ENCODE data around the gene ZDHHC11B.

Gene ZDHHC11B

GRCh38 chr5:761854-762710 lies 22.4 kb downstream of the ZDHHC11B start:
- H3K4ac ChIP-seq (ENCODE audit: low read length): peak overlapping the region; percentile 94
- H3K4me1 ChIP-seq (ENCODE audit: control insufficient read depth in 2 of 2, insufficient read depth in 1 of 2, low read depth in 1 of 2, low read length in 2 of 2): peaks cover 23 to 24% of the 10 kb centered on the region in 2 donors

GRCh38 chr5:761059-761771 lies 23.3 kb downstream of the ZDHHC11B start:
- Histone ChIP-seq H3K14ac (ENCODE audit: low read length) (peak overlapping the region; percentile 98), H3K4ac (ENCODE audit: low read length) (peak overlapping the region; percentile 94), H2BK15ac (ENCODE audit: low read length) (peak overlapping the region; percentile 79), H4K8ac (ENCODE audit: low read depth, low read length) (no peak overlapping the region), H3K4me2 (ENCODE audit: insufficient read depth, low read length, poor library complexity, severe bottlenecking) (no peak overlapping the region), H3K23ac (ENCODE audit: low read depth, low read length, poor library complexity) (peak overlapping the region; percentile 90), H2BK120ac (ENCODE audit: low read depth, low read length) (peak overlapping the region; percentile 98), H3K36me3 (replicated peaks in 1 of 2; ENCODE audit: control insufficient read depth in 2 of 2, insufficient read depth in 2 of 2, low read length in 2 of 2) (peaks cover 0 to 12% of the 10 kb centered on the region in 2 donors), H3K4me3 (ENCODE audit: low read length in 2 of 2) (no peak overlapping the region), H3K79me1 (ENCODE audit: low read depth, low read length) (peaks cover 6% of the 10 kb centered on the region), H2AFZ (ENCODE audit: low read length) (no peak overlapping the region), H3K4me1 (ENCODE audit: control insufficient read depth in 2 of 2, insufficient read depth in 1 of 2, low read depth in 1 of 2, low read length in 2 of 2) (peaks cover 27 to 30% of the 10 kb centered on the region in 2 donors), H4K91ac (ENCODE audit: low read depth, low read length, poor library complexity) (no peak overlapping the region), H3K18ac (ENCODE audit: low read length) (peak overlapping the region; percentile 91), H3K27ac (replicated peaks; ENCODE audit: low read length) (no peak overlapping the region), H3K9me3 (replicated peaks in 1 of 2; ENCODE audit: control insufficient read depth in 2 of 2, insufficient read depth in 1 of 2, low read depth in 1 of 2, low read length in 2 of 2) (peaks cover 5 to 12% of the 10 kb centered on the region in 2 donors), H3K27me3 (ENCODE audit: control insufficient read depth in 3 of 3, insufficient read depth in 3 of 3, low read depth in 1 of 3, low read length in 3 of 3) (no peaks in the 10 kb centered on the region), H2BK5ac (ENCODE audit: low read length) (peak overlapping the region; percentile 41), H3K9ac (ENCODE audit: low read depth, low read length, poor library complexity) (peak overlapping the region; percentile 70), H2AK5ac (ENCODE audit: low read depth, low read length) (peak overlapping the region; percentile 94), H2BK12ac (ENCODE audit: low read length) (peak overlapping the region; percentile 98)
- no peak for DNase-seq (ENCODE audit: low spot score)
- WGBS, 2 donors (ENCODE audit: extremely low coverage in 2 of 2, insufficient read length in 2 of 2, insufficient replicate concordance in 1 of 2): no CpG with 5 or more reads among the region's 15 CpGs

More at GRCh38 chr5:761854-762710, 22.4 kb downstream of the ZDHHC11B start:
- Histone ChIP-seq H2BK120ac (ENCODE audit: low read depth, low read length) (peak overlapping the region; percentile 98), H3K27ac (replicated peaks; ENCODE audit: low read length) (no peak overlapping the region), H2AFZ (ENCODE audit: low read length) (no peak overlapping the region), H3K4me2 (ENCODE audit: insufficient read depth, low read length, poor library complexity, severe bottlenecking) (no peak overlapping the region), H2BK15ac (ENCODE audit: low read length) (peak overlapping the region; percentile 79), H3K9ac (ENCODE audit: low read depth, low read length, poor library complexity) (no peak overlapping the region), H3K9me3 (replicated peaks in 1 of 2; ENCODE audit: control insufficient read depth in 2 of 2, insufficient read depth in 1 of 2, low read depth in 1 of 2, low read length in 2 of 2) (peaks cover 5 to 16% of the 10 kb centered on the region in 2 donors), H3K4me3 (ENCODE audit: low read length in 2 of 2) (no peak overlapping the region), H4K8ac (ENCODE audit: low read depth, low read length) (peak overlapping the region; percentile 89), H3K14ac (ENCODE audit: low read length) (peak overlapping the region; percentile 98), H2BK5ac (ENCODE audit: low read length) (peak overlapping the region; percentile 41), H3K36me3 (replicated peaks in 1 of 2; ENCODE audit: control insufficient read depth in 2 of 2, insufficient read depth in 2 of 2, low read length in 2 of 2) (peaks cover 0 to 20% of the 10 kb centered on the region in 2 donors), H3K79me1 (ENCODE audit: low read depth, low read length) (peaks cover 6% of the 10 kb centered on the region), H2AK5ac (ENCODE audit: low read depth, low read length) (peak overlapping the region; percentile 94), H2BK12ac (ENCODE audit: low read length) (peak overlapping the region; percentile 98), H4K91ac (ENCODE audit: low read depth, low read length, poor library complexity) (peak overlapping the region; percentile 81), H3K18ac (ENCODE audit: low read length) (peak overlapping the region; percentile 91), H3K27me3 (ENCODE audit: control insufficient read depth in 3 of 3, insufficient read depth in 3 of 3, low read depth in 1 of 3, low read length in 3 of 3) (no peaks in the 10 kb centered on the region), H3K23ac (ENCODE audit: low read depth, low read length, poor library complexity) (peak overlapping the region; percentile 76)
- DNase-seq (ENCODE audit: low spot score): no peak
- WGBS, 2 donors (ENCODE audit: extremely low coverage in 2 of 2, insufficient read length in 2 of 2, insufficient replicate concordance in 1 of 2): no CpG with 5 or more reads among the region's 8 CpGs

GRCh38 chr5:760363-761058 lies 24.0 kb downstream of the ZDHHC11B start:
- no peak overlapping the region for H3K9ac ChIP-seq (ENCODE audit: low read depth, low read length, poor library complexity)
- H3K9me3 ChIP-seq (replicated peaks in 1 of 2; ENCODE audit: control insufficient read depth in 2 of 2, insufficient read depth in 1 of 2, low read depth in 1 of 2, low read length in 2 of 2): peaks cover under 1 to 6% of the 10 kb centered on the region in 2 donors
- no CpG with 5 or more reads among the region's 24 CpGs for WGBS, 2 donors (ENCODE audit: extremely low coverage in 2 of 2, insufficient read length in 2 of 2, insufficient replicate concordance in 1 of 2)
- peaks cover 27 to 32% of the 10 kb centered on the region in 2 donors for H3K4me1 ChIP-seq (ENCODE audit: control insufficient read depth in 2 of 2, insufficient read depth in 1 of 2, low read depth in 1 of 2, low read length in 2 of 2)
- H3K4me2 ChIP-seq (ENCODE audit: insufficient read depth, low read length, poor library complexity, severe bottlenecking): no peak overlapping the region
- peak overlapping the region; percentile 79 for H2BK15ac ChIP-seq (ENCODE audit: low read length)
- peaks cover 0 to 6% of the 10 kb centered on the region in 2 donors for H3K36me3 ChIP-seq (replicated peaks in 1 of 2; ENCODE audit: control insufficient read depth in 2 of 2, insufficient read depth in 2 of 2, low read length in 2 of 2)
- peak overlapping the region; percentile 98 for H2BK120ac ChIP-seq (ENCODE audit: low read depth, low read length)
- H3K18ac ChIP-seq (ENCODE audit: low read length): peak overlapping the region; percentile 89
- no peak overlapping the region for H3K4me3 ChIP-seq (ENCODE audit: low read length in 2 of 2)
- H2AK5ac ChIP-seq (ENCODE audit: low read depth, low read length): peak overlapping the region; percentile 94
- peak overlapping the region; percentile 98 for H3K14ac ChIP-seq (ENCODE audit: low read length)
- no peak overlapping the region for H2AFZ ChIP-seq (ENCODE audit: low read length)
- H2BK12ac ChIP-seq (ENCODE audit: low read length): peak overlapping the region; percentile 30
- DNase-seq (ENCODE audit: low spot score): no peak
- peak overlapping the region; percentile 14 for H3K23ac ChIP-seq (ENCODE audit: low read depth, low read length, poor library complexity)
- peaks cover 4% of the 10 kb centered on the region for H3K79me1 ChIP-seq (ENCODE audit: low read depth, low read length)
- no peaks in the 10 kb centered on the region for H3K27me3 ChIP-seq (ENCODE audit: control insufficient read depth in 3 of 3, insufficient read depth in 3 of 3, low read depth in 1 of 3, low read length in 3 of 3)
- peak overlapping the region; percentile 43 for H3K4ac ChIP-seq (ENCODE audit: low read length)
- H3K27ac ChIP-seq (replicated peaks; ENCODE audit: low read length): no peak overlapping the region
- peak overlapping the region; percentile 41 for H2BK5ac ChIP-seq (ENCODE audit: low read length)
- peak overlapping the region; percentile 49 for H4K91ac ChIP-seq (ENCODE audit: low read depth, low read length, poor library complexity)
- H4K8ac ChIP-seq (ENCODE audit: low read depth, low read length): no peak overlapping the region
